ENCODE results near the gene IL36B.
A peak's percentile ranks its signal among the peaks of the same experiment; 100 is the strongest.

IL36B gene

GRCh38 chr2:113012436-113013335 is 40.0 kb downstream of the IL36B start:
- no peak for DNase-seq (ENCODE audit: extremely low read depth in 1 of 2, low read depth in 1 of 2)

GRCh38 chr2:113011108-113011507 is 41.6 kb downstream of the IL36B start:
- DNase-seq (ENCODE audit: extremely low read depth in 1 of 2, low read depth in 1 of 2): no peak

GRCh38 chr2:113010088-113010487 is 42.6 kb downstream of the IL36B start:
- no peak for DNase-seq (ENCODE audit: extremely low read depth in 1 of 2, low read depth in 1 of 2)

- DNase-seq (ENCODE audit: extremely low read depth in 1 of 2, low read depth in 1 of 2): no peak
These were observed 43.0 kb downstream of the IL36B start for GRCh38 chr2:113009622-113010021.

GRCh38 chr2:113007250-113007649 is 45.4 kb downstream of the IL36B start:
- DNase-seq (ENCODE audit: extremely low read depth in 1 of 2, low read depth in 1 of 2): no peak

GRCh38 chr2:113005030-113005509 is 47.6 kb downstream of the IL36B start, which contains the start of gene IL36A:
IL36A (plus strand) TSS chr2:113005459; CDS start chr2:113005872, 413 bp downstream.
- no peak for DNase-seq (ENCODE audit: extremely low read depth in 1 of 2, low read depth in 1 of 2)

- no peak for DNase-seq (ENCODE audit: extremely low read depth in 1 of 2, low read depth in 1 of 2)
These were observed 50.0 kb downstream of the IL36B start for GRCh38 chr2:113002677-113003076.

- no peak for DNase-seq (ENCODE audit: extremely low read depth in 1 of 2, low read depth in 1 of 2)
These were observed 52.2 kb downstream of the IL36B start for GRCh38 chr2:113000436-113000835.

- DNase-seq (ENCODE audit: extremely low read depth in 1 of 2, low read depth in 1 of 2): no peak
These were observed 55.5 kb downstream of the IL36B start for GRCh38 chr2:112997151-112997550.

GRCh38 chr2:112996635-112997034 is 56.0 kb downstream of the IL36B start:
- DNase-seq (ENCODE audit: extremely low read depth in 1 of 2, low read depth in 1 of 2): peak in 1 of 2 donors; percentile 37

- DNase-seq (ENCODE audit: extremely low read depth in 1 of 2, low read depth in 1 of 2): no peak
These were observed 57.2 kb downstream of the IL36B start for GRCh38 chr2:112995346-112995920.

GRCh38 chr2:112994648-112995047 is 58.0 kb downstream of the IL36B start:
- no peak for DNase-seq (ENCODE audit: extremely low read depth in 1 of 2, low read depth in 1 of 2)

- DNase-seq (ENCODE audit: extremely low read depth in 1 of 2, low read depth in 1 of 2): no peak
These were observed 58.8 kb downstream of the IL36B start for GRCh38 chr2:112993831-112994230.

- DNase-seq (ENCODE audit: extremely low read depth in 1 of 2, low read depth in 1 of 2): no peak
These were observed 63.1 kb downstream of the IL36B start for GRCh38 chr2:112989611-112990010.

- peak in 1 of 2 donors; percentile 15 for DNase-seq (ENCODE audit: extremely low read depth in 1 of 2, low read depth in 1 of 2)
These were observed 67.6 kb downstream of the IL36B start for GRCh38 chr2:112985090-112985489.

GRCh38 chr2:112980537-112980936 is 72.1 kb downstream of the IL36B start:
- no peak for DNase-seq (ENCODE audit: extremely low read depth in 1 of 2, low read depth in 1 of 2)

GRCh38 chr2:112979731-112980130 is 72.9 kb downstream of the IL36B start:
- no peak for DNase-seq (ENCODE audit: extremely low read depth in 1 of 2, low read depth in 1 of 2)

GRCh38 chr2:112977559-112978056 is 75.1 kb downstream of the IL36B start, which contains the start of gene IL36G:
IL36G (plus strand) TSS chr2:112978006; CDS start chr2:112978639, 633 bp downstream.
- no peak for DNase-seq (ENCODE audit: extremely low read depth in 1 of 2, low read depth in 1 of 2)
